ENCODE data around the gene COG5.
A peak's percentile ranks its signal among the peaks of the same experiment; 100 is the strongest.

COG5 gene

DNA sequence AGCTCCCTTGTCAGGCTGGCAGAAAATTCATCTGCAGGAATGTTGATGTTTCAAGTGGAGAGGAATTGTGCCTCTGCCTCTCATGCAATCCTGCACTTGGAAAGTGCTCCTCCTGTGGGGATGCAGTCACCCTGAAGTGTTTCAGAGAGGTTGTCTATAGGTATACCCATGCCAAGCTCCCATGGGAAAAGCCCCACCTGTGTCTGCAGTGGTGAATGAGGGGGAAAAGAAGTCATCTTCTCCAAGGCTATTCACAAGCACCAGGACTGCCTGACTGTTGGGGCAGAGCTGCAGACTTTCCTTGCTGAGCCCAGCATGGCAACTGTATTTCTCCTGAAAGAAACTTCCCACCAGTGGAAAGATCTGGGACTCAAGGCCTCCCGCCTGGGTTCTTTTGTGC lies 58.4 kb downstream of the COG5 start:
- no peak for DNase-seq

- no peak for DNase-seq
Measured at GRCh38 chr7:107503687-107504086, 60.0 kb downstream of the COG5 start.

GRCh38 chr7:107502797-107503196 lies 60.9 kb downstream of the COG5 start:
- DNase-seq: no peak

DNA sequence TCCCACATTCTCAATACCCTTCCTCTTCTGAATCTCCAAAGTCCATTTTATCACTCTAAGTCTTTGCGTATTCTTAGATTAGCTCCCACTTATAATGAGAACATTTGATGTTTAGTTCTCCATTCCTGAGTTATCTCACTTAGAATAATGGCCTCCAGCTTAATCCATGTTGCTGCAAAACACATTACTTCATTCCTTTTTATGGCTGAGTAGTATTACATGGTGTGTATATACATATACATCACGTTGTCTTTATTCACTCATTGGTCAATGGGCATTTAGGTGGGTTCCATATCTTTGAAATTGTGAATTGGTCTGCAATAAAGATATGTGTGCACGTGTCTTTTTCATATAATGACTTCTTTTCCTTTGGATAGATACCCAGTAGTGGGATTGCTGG lies 61.6 kb downstream of the COG5 start:
- no peak for DNase-seq

- DNase-seq: peak; percentile 8
Measured at GRCh38 chr7:107501593-107501992, 62.1 kb downstream of the COG5 start.

- no peak for DNase-seq
Measured at GRCh38 chr7:107499731-107500130, 64.0 kb downstream of the COG5 start.

DNA sequence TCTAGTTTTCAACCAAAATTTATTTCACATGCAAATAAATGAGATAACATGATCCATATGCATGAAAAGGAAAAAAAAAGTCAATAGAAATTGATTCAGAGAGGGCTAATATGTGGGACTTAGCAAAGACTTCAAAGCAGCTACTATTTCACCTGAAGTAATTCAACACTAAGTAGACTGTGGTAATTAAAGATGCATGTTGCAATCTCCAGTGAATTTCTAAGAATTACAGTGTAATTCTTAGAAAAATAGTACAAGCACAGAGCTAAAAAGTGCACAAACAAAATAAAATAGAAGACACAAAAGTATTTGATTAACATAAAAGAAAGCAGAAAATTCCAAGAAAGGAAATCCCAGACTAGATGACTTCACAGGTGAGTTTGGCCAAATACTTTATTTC lies 68.2 kb downstream of the COG5 start:
- no peak for DNase-seq

- no peak for DNase-seq
Measured at GRCh38 chr7:107494884-107495283, 68.8 kb downstream of the COG5 start.

DNA sequence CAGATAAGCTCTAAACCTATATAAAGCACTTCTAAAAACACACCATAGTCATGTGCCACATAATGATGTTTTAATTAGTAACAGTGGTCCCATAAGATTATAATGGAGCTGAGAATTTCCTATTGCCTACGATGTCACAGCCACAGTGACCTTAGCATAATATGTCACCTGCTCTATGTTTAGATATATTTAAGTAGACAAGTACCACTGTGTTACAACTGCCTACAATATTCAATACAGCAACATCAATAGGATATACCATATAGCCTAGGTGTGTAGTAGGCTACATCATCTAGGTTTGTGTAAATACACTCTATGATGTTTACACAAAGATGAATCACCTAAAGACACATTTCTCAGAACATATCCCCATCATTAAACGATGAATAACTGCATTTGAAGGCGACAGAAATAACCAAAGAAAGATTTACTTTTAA lies 69.4 kb downstream of the COG5 start:
- no peak for DNase-seq

DNA sequence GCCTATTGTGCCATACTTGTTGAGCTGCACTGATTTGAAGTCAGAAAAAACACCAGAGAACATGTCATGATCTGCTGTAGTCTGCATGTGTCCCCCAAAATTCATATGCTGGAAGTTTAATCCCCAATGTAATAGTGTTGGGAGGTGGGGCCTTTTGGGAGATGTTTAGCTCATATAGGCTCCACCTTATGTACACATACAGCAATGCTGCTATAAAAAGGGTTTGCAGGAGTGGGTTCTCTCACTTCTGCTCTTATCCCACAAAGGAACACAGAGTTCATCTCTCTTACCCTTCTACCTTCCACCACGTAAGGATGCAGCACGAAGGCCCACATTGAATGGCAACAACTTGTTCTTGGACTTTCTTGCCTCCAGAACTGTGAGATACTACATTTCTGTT lies 70.8 kb downstream of the COG5 start:
- no peak for DNase-seq

GRCh38 chr7:107486041-107486440 lies 77.7 kb downstream of the COG5 start:
- no peak for DNase-seq

DNA sequence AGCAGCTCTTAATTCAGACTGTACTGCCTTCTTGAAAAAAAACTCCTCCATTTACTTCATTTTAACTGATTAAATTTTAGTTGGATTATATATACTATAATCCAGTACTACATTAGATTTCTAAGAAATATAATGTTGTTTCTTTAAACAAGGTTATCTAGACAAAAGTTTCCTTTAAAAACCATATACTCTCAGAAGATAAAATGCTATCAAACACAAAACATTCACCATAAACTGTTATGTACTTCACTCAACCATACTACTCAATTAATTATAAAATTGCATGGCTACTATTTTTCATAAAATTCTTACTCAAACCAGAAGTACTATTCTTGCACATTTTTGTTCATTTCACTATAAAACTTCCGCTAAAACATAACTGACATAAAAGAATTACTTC lies 81.1 kb downstream of the COG5 start:
- no peak for DNase-seq

GRCh38 chr7:107480932-107481331 lies 82.8 kb downstream of the COG5 start:
- no peak for DNase-seq

DNA sequence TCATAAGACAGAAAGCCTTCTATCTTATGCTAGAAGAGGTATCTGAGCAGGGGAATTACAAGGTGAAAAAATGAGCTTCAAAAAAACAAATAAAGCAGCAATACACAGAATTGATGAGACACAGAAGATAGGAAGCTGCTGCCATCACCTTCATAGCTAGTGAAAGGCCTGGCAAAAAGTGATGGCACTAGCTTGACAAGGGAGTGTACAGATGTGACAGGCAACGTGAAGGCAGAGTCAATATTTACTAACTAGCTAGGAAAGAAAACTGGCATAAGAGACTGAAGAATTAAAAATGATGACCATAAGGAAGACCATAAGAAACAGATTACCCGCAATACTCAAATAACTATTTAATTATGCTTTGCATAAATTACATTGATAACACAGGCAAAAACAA lies 84.4 kb downstream of the COG5 start:
- DNase-seq: no peak

- no peak for DNase-seq
Measured at GRCh38 chr7:107474104-107474521, 89.6 kb downstream of the COG5 start.

GRCh38 chr7:107472116-107472515 lies 91.6 kb downstream of the COG5 start:
- DNase-seq: no peak

DNA sequence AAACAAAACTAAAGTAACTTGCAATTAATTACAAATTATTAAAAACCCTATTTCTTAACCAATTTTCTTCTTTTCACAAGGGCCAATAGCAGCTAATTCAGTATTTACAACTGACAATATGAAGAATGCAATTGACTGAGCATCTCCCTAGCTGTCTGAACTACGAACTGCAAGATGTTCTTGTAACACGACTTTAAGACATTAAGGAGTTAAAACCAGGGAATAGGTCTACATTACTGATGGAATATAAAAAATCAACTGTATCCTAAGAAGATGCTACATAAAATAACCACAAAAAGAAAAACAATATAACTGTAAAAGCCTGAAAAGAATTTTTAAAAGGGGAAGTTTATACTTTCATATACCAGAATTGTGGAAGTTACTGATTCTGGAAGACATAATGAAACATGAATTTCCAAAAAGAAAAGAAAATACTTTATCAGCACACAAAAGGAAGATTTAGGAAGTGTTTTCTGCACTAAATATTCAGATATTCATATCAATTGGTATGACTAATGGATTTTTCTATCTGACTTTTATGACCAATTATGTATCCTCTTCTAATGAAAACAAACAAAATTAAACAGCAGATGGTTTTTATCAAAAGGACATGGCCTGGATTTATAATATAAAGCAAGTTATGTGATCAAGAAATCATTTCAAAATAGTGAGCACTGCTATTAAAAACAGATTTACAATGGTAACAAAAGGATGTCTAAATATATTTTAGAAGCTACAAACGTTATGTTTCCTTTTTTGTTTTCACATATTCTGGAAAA lies 92.2 kb downstream of the COG5 start:
- no peak for DNase-seq

- no peak for DNase-seq
Measured at GRCh38 chr7:107469929-107470328, 93.8 kb downstream of the COG5 start, which contains the start of gene GPR22. Gene GPR22 (plus strand): TSS chr7:107470057. CDS start chr7:107474061, 4,004 bp downstream.

DNA sequence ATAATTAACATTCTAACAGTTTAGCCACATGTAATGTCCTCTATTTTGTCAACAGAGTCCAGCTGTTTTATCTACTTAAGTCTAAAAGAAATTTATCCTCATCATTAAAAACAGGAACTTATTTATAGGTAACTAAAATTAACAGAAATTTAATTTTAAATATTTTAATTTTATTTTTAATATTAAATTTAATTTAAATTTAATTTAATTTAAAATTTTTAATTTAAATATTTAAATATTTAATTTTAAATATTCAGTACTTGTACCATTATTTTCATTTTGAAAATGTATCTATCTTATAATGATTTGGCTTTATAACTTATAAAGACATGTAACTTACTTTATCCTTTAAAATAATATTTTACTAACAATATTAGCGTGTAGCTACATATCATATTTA lies 94.9 kb downstream of the COG5 start:
- DNase-seq: no peak

DNA sequence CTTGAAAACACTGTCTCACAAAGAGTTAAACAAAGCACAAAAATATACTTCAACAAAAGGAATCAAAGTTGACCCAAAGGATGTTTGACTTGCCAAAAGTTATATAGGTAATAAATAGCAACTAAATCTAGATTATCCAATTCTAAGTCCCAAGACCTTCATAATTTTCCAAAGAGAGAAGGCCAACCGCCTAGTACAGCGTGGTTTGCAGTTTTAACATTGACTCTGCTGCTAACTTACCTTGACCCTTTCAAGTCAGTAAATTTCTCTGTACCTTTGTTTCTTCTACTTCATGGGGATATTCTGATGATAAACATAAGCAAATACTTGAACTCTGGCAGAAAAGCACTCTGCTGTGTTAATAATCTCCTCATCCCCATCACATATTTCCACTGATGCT lies 95.7 kb downstream of the COG5 start:
- no peak for DNase-seq

- no peak for DNase-seq
Measured at GRCh38 chr7:107464666-107465226, 99.0 kb downstream of the COG5 start.

DNA sequence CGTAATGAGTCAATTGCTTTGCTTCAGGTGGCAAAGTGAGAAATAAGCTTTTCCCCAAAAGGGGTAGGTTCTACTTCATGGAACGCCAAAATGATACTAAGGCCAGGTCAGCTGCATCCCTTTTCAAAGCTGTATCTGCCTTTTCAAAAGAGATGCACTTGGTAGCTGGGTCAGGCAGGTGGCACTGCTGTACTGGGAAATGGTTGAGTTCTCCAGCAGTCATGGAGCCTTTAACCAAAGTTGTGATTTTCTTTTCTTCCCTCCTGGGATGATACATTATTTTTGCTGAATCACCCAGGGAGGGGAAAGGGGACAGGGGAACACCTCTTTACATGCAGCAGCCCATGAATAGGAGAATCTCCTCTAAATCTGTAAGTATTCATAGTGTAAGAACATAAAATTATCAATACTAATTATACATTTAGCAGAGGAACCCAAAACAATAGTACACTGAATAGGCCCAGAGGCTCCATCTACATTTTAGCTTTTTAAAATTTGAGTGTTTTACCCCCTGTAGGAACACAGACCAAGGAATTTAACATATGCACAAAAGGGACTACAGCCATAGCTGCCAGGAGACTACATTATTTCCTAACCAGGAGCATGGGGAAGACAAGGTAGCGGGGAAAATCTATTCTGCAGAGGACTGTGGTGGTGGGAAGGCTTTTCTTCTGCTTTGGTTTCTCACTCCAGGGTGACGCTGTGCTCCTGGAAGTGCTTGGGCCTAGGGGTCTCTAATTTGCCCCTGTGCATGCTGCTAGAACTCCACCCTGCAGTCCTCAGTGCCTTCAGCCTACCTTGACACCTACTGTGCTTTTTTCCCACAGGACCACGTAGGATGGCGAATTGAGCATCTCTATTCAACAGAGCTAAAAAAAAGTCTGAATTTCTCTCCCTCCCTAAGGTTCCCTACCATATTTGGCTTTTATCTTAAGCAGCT lies 100.3 kb downstream of the COG5 start:
- peak; percentile 11 for DNase-seq

GRCh38 chr7:107461938-107462533 lies 101.7 kb downstream of the COG5 start:
- DNase-seq: no peak
